A549 (cell line): ENCODE measurements around the gene RNF38.

Experiments used
- CBX8 ChIP-seq: fragments of 200-600 bp; sonication (generic); IDR thresholded peaks from 2 replicates; pipeline ENCODE4 v1.6.1; 2016
- CTCF ChIP-seq: fragments of >200 bp; sonication (Bioruptor Twin); formaldehyde crosslinking; IDR thresholded peaks from 3 replicates; pipeline ENCODE4 v1.5.1; 2016
- EP300 ChIP-seq, 2 experiments: fragments of >200 bp; sonication (Bioruptor Twin); formaldehyde crosslinking; IDR thresholded peaks; 2 replicates in 1 of 2; 3 replicates in 1 of 2; pipeline ENCODE4 v1.6.1; 2016 to 2017
- FOSL2 ChIP-seq, 2 experiments: fragments of 450-650 bp in 1 of 2; fragments of >200 bp in 1 of 2; sonication (Bioruptor Twin) in 1 of 2; formaldehyde crosslinking; IDR thresholded peaks; 2 replicates each; pipeline versions ENCODE4 v1.5.0 to v1.6.1; 2016 to 2020; ENCODE audit warnings: mild to moderate bottlenecking in 1 of 2, moderate library complexity in 1 of 2
- HOXA7 ChIP-seq: fragments of 250-450 bp; sonication (Bioruptor Pico); IDR thresholded peaks from 2 replicates; pipeline ENCODE4 v1.5.0; 2020; ENCODE audit warnings: mild to moderate bottlenecking, moderate library complexity
- JUNB ChIP-seq: fragments of >200 bp; sonication (Bioruptor Twin); formaldehyde crosslinking; IDR thresholded peaks from 2 replicates; pipeline ENCODE4 v1.6.1; 2016
- REST ChIP-seq: fragments of 200-600 bp; sonication (generic); IDR thresholded peaks from 2 replicates; pipeline ENCODE4 v1.6.1; 2016; ENCODE audit warnings: antibody characterized with exemption, mild to moderate bottlenecking, moderate library complexity
- RFX5 ChIP-seq: fragments of 450-650 bp; IDR thresholded peaks from 2 replicates; pipeline ENCODE4 v1.7.1; 2014; ENCODE audit warnings: antibody characterized with exemption, mild to moderate bottlenecking, moderate library complexity
- TP53 ChIP-seq: fragments of 250-450 bp; sonication (Bioruptor Pico); IDR thresholded peaks from 2 replicates; pipeline ENCODE4 v1.5.0; 2021; ENCODE audit warnings: mild to moderate bottlenecking, moderate library complexity

- TF ChIP-seq CTCF (no peak), FOSL2 (IDR thresholded peaks at IDR 0.05) (no peak), FOSL2 (CRISPR knock-in tag; IDR thresholded peaks at IDR 0.05) (no peak), REST (no peak), EP300 (IDR thresholded peaks at IDR 0.05) (no peak), HOXA7 (no peak), RFX5 (no peak), JUNB (no peak), TP53 (CRISPR knock-in tag) (no peak), CBX8 (no peak)
Observed at GRCh38 chr9:36431078-36431477, 31.0 kb upstream of the RNF38 start.
